OCI-LY7 (cell line): ENCODE measurements around the gene RAC2.

Source experiments
- CTCF ChIP-seq: fragments of 200-600 bp; sonication (generic); conservative IDR thresholded peaks from 2 replicates; pipeline ENCODE4 v1.5.1; 2014; ENCODE audit warnings: mild to moderate bottlenecking, antibody characterized with exemption, low read length, moderate library complexity, mixed read lengths
- EZH2phosphoT487 ChIP-seq: fragments of 200-600 bp; sonication (generic); IDR thresholded peaks from 2 replicates; pipeline ENCODE4 v1.6.1; 2018; ENCODE audit warnings: low read depth, borderline replicate concordance, mild to moderate bottlenecking, mixed run types, antibody characterized with exemption, low read length, moderate library complexity, mixed read lengths

GRCh38 chr22:37177221-37177620, 66.8 kb downstream of the RAC2 start:
- no peak for TF ChIP-seq CTCF
- TF ChIP-seq EZH2phosphoT487 = no peak
